WTC11 (cell line): Measurements from ENCODE around the gene HNRNPUL1. TPM values are rescaled to one million over a fixed set of nuclear protein-coding genes. Genes with fewer than 3 reads are reported as not detected.

Experiments used
- ATAC-seq: fragments of 200-7000 bp; cut with Tn5 transposase; 2 replicates; pipeline ENCODE4 v1.10.0; 2021; ENCODE audit warnings: mild to moderate bottlenecking, moderate library complexity
- CTCF ChIA-PET: fragments of 300-600 bp; sonication (Branson Sonifier 250); formaldehyde crosslinking; loops from one replicate; lab custom pipeline; 2021; ENCODE audit warnings: antibody characterized with exemption; lab: Charles Lee
- POLR2A ChIA-PET: fragments of 350-600 bp; sonication (Branson Sonifier 250); formaldehyde crosslinking; loops from one replicate; lab custom pipeline; 2021; ENCODE audit warnings: antibody characterized with exemption; lab: Charles Lee
- DNase-seq: peaks from one replicate; pipeline ENCODE4 v3.0.0; 2021; ENCODE audit warnings: low spot score
- H3K27ac Mint-ChIP-seq: 2 replicates; pipeline ENCODE4 v1.8.0; 2021; ENCODE audit warnings: mixed read lengths
- H3K27me3 Mint-ChIP-seq: 2 replicates; pipeline ENCODE4 v1.8.0; 2021; ENCODE audit warnings: low read depth, mild to moderate bottlenecking, moderate library complexity, mixed read lengths
- H3K36me3 Mint-ChIP-seq: 2 replicates; pipeline ENCODE4 v1.8.0; 2021; ENCODE audit warnings: mixed read lengths
- H3K4me1 Mint-ChIP-seq: 2 replicates; pipeline ENCODE4 v1.8.0; 2022; ENCODE audit warnings: mixed read lengths
- H3K4me3 Mint-ChIP-seq: 2 replicates; pipeline ENCODE4 v1.8.0; 2021; ENCODE audit warnings: mild to moderate bottlenecking, moderate library complexity, mixed read lengths
- H3K9me3 Mint-ChIP-seq: 2 replicates; pipeline ENCODE4 v1.8.0; 2021; ENCODE audit warnings: mixed read lengths
- CBFB ChIP-seq: sonication (generic); formaldehyde crosslinking; IDR thresholded peaks from 2 replicates; pipeline ENCODE4 v1.8.1; 2022; ENCODE audit warnings: mild to moderate bottlenecking, low read depth, missing genetic modification reagents
- EMX1 ChIP-seq: fragments of 250-450 bp; sonication (Bioruptor Pico); IDR thresholded peaks from 2 replicates; pipeline ENCODE4 v1.8.0; 2021; ENCODE audit warnings: mild to moderate bottlenecking
- FOXK1 ChIP-seq: sonication (generic); formaldehyde crosslinking; IDR thresholded peaks from 2 replicates; pipeline ENCODE4 v1.8.0; 2022; ENCODE audit warnings: mild to moderate bottlenecking, moderate library complexity, missing genetic modification reagents
- MXD4 ChIP-seq: fragments of 250-450 bp; sonication (Bioruptor Pico); IDR thresholded peaks from 2 replicates; pipeline ENCODE4 v1.8.0; 2021; ENCODE audit warnings: mild to moderate bottlenecking, moderate library complexity, borderline replicate concordance
- MYBL2 ChIP-seq: sonication (generic); formaldehyde crosslinking; IDR thresholded peaks from 2 replicates; pipeline ENCODE4 v1.8.1; 2023; ENCODE audit warnings: mild to moderate bottlenecking, moderate library complexity, missing genetic modification reagents
- NR1H2 ChIP-seq: sonication (generic); formaldehyde crosslinking; IDR thresholded peaks from 2 replicates; pipeline ENCODE4 v1.9.0; 2021; ENCODE audit warnings: mild to moderate bottlenecking, moderate library complexity, missing genetic modification reagents
- SMAD3 ChIP-seq: sonication (generic); formaldehyde crosslinking; IDR thresholded peaks from 2 replicates; pipeline ENCODE4 v1.8.0; 2022; ENCODE audit warnings: missing genetic modification reagents, mild to moderate bottlenecking, borderline replicate concordance
- TEAD4 ChIP-seq: sonication (generic); formaldehyde crosslinking; IDR thresholded peaks from 2 replicates; pipeline ENCODE4 v1.8.0; 2022; ENCODE audit warnings: mild to moderate bottlenecking, missing genetic modification reagents
- ZNF219 ChIP-seq: sonication (generic); formaldehyde crosslinking; IDR thresholded peaks from 2 replicates; pipeline ENCODE4 v1.8.0; 2023; ENCODE audit warnings: missing genetic modification reagents, mild to moderate bottlenecking, borderline replicate concordance
- ZNF232 ChIP-seq: sonication (generic); formaldehyde crosslinking; IDR thresholded peaks from 2 replicates; pipeline ENCODE4 v1.8.0; 2022; ENCODE audit warnings: mild to moderate bottlenecking, missing genetic modification reagents
- ZNF317 ChIP-seq: sonication (generic); formaldehyde crosslinking; IDR thresholded peaks from 2 replicates; pipeline ENCODE4 v1.8.1; 2023; ENCODE audit warnings: low read depth, mild to moderate bottlenecking, moderate library complexity, missing genetic modification reagents, borderline replicate concordance
- ZNF423 ChIP-seq: fragments of 250-450 bp; sonication (Bioruptor Pico); IDR thresholded peaks from 2 replicates; pipeline ENCODE4 v2.1.2; 2022; ENCODE audit warnings: mild to moderate bottlenecking, moderate library complexity
- total RNA-seq: library from RNA; stranded (reverse); gene quantifications from 3 replicates; pipeline ENCODE4 v1.2.3, GENCODE V29; 2021
- TF ChIP-seq, protein P1 (sequence below): sonication (generic); formaldehyde crosslinking; IDR thresholded peaks from 2 replicates; pipeline ENCODE4 v1.8.1; 2022; ENCODE audit warnings: missing genetic modification reagents, borderline replicate concordance
- TF ChIP-seq, protein P2 (sequence below): sonication (generic); formaldehyde crosslinking; IDR thresholded peaks from 2 replicates; pipeline ENCODE4 v1.8.1; 2023; ENCODE audit warnings: mild to moderate bottlenecking, missing genetic modification reagents, moderate library complexity
- TF ChIP-seq, protein P3 (sequence below): sonication (generic); formaldehyde crosslinking; IDR thresholded peaks from 2 replicates; pipeline ENCODE4 v1.8.1; 2023; ENCODE audit warnings: mild to moderate bottlenecking, missing genetic modification reagents
- TF ChIP-seq, protein P4 (sequence below): sonication (generic); formaldehyde crosslinking; IDR thresholded peaks from 2 replicates; pipeline ENCODE4 v1.8.0; 2023; ENCODE audit warnings: mild to moderate bottlenecking, missing genetic modification reagents
- TF ChIP-seq, protein P5 (sequence below): fragments of 200-600 bp; IDR thresholded peaks from 2 replicates; pipeline ENCODE4 v1.8.0; 2022; ENCODE audit warnings: antibody characterized with exemption
- TF ChIP-seq, protein P6 (sequence below): sonication (generic); formaldehyde crosslinking; IDR thresholded peaks from 2 replicates; pipeline ENCODE4 v1.8.1; 2023; ENCODE audit warnings: mild to moderate bottlenecking, missing genetic modification reagents, borderline replicate concordance

Gene HNRNPUL1
- total RNA-seq, 1 experiment from 2014 or later: 282 TPM

DNA sequence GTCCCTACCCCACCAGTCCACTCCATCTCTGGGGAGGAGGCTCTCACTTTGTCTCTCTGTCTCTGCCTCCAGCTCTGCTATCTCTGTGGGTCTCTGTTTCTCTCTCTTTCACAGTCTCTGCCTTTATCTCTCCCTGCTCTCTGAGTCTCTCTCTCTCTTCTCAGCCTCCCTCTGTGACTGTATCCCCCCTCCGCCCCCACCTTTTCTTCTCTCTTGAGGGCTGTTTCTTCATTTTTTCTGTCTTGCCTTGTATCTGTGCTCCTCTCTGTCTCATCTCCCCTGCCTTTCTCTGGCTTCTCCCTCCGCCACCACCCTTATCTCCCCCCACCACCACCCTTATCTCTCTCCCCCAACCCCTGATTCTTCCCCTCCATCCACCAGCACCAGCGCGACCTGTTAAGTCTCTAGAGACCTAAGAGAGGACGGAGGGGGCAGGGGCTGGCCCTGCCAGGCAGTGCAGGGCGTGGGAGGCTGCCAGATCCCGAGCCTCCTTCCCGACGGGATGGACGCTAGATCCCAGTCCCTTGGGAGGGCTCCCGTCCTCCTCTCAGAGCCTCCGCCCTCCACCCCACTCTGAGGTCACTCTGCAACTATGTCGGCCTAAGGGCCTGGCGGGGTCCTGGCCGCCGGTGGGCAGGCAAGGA lies 44.1 kb upstream of the HNRNPUL1 start:
- TF ChIP-seq, protein P1, sequence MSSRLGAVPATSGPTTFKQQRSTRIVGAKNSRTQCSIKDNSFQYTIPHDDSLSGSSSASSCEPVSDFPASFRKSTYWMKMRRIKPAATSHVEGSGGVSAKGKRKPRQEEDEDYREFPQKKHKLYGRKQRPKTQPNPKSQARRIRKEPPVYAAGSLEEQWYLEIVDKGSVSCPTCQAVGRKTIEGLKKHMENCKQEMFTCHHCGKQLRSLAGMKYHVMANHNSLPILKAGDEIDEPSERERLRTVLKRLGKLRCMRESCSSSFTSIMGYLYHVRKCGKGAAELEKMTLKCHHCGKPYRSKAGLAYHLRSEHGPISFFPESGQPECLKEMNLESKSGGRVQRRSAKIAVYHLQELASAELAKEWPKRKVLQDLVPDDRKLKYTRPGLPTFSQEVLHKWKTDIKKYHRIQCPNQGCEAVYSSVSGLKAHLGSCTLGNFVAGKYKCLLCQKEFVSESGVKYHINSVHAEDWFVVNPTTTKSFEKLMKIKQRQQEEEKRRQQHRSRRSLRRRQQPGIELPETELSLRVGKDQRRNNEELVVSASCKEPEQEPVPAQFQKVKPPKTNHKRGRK (CRISPR knock-in tag): no peak
- no peak for TF ChIP-seq ZNF317 (CRISPR knock-in tag)
- TF ChIP-seq ZNF219 (CRISPR knock-in tag): no peak
- no peak for TF ChIP-seq CBFB (CRISPR knock-in tag)
- no peak for TF ChIP-seq MYBL2
- TF ChIP-seq, protein P2, sequence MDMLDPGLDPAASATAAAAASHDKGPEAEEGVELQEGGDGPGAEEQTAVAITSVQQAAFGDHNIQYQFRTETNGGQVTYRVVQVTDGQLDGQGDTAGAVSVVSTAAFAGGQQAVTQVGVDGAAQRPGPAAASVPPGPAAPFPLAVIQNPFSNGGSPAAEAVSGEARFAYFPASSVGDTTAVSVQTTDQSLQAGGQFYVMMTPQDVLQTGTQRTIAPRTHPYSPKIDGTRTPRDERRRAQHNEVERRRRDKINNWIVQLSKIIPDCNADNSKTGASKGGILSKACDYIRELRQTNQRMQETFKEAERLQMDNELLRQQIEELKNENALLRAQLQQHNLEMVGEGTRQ (CRISPR knock-in tag): no peak
- TF ChIP-seq EMX1 (CRISPR knock-in tag): no peak
- TF ChIP-seq ZNF232: no peak
- TF ChIP-seq NR1H2 (CRISPR knock-in tag): no peak
- TF ChIP-seq, all 79 proteins: peak for 0
- peak overlapping the region; percentile 78 for H3K4me3 Mint-ChIP-seq
- ATAC-seq: no peak
- no peak for DNase-seq
- no peaks in the 10 kb centered on the region for H3K27me3 Mint-ChIP-seq
- ChIA-PET CTCF (interaction anchor here (1.6 to 4.2 kb wide), 2 partner anchors 16 to 42 kb away, joined by 6 to 24 read pairs; no protein-coding TSS in a partner anchor), POLR2A (interaction anchor here (1.0 kb wide), 1 partner anchor 144 kb away, joined by 3 read pairs; the partner anchor contains the start of gene B9D2)
- peaks cover 9% of the 10 kb centered on the region for H3K36me3 Mint-ChIP-seq
- H3K27ac Mint-ChIP-seq: no peak overlapping the region
- H3K4me1 Mint-ChIP-seq: peaks cover 51% of the 10 kb centered on the region
- H3K9me3 Mint-ChIP-seq: no peaks in the 10 kb centered on the region

DNA sequence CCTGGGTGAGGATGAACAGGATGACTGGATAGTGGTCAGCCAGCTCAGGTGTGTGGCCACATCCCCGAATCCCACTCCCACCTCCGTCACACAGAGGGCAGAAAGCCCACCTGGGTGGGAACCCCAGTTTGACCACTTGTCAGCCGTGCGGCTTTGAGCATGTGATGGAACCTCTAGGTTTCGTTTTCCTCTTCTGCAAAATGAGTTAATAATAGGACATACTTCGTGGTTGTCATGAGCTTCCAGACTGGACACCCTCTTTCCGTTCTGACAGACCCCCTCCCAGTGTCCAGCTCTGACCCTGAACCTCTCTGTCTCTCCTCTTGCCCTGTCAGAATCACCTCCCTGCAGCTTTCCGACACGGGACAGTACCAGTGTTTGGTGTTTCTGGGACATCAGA lies 43.4 kb upstream of the HNRNPUL1 start:
- no peaks in the 10 kb centered on the region for H3K9me3 Mint-ChIP-seq
- CTCF ChIA-PET: interaction anchor here (1.6 to 4.2 kb wide), 2 partner anchors 17 to 41 kb away, joined by 6 to 24 read pairs; no protein-coding TSS in a partner anchor
- ATAC-seq (no peak), DNase-seq (no peak)
- peaks cover 9% of the 10 kb centered on the region for H3K36me3 Mint-ChIP-seq
- no peaks in the 10 kb centered on the region for H3K27me3 Mint-ChIP-seq
- peaks cover 58% of the 10 kb centered on the region for H3K4me1 Mint-ChIP-seq
- POLR2A ChIA-PET: interaction anchor here (1.0 kb wide), 1 partner anchor 143 kb away, joined by 3 read pairs; the partner anchor contains the start of gene B9D2
- no peak for TF ChIP-seq MXD4 (CRISPR knock-in tag)
- TF ChIP-seq SMAD3 (CRISPR knock-in tag): no peak
- TF ChIP-seq, protein P3, sequence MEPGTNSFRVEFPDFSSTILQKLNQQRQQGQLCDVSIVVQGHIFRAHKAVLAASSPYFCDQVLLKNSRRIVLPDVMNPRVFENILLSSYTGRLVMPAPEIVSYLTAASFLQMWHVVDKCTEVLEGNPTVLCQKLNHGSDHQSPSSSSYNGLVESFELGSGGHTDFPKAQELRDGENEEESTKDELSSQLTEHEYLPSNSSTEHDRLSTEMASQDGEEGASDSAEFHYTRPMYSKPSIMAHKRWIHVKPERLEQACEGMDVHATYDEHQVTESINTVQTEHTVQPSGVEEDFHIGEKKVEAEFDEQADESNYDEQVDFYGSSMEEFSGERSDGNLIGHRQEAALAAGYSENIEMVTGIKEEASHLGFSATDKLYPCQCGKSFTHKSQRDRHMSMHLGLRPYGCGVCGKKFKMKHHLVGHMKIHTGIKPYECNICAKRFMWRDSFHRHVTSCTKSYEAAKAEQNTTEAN (CRISPR knock-in tag): no peak
- TF ChIP-seq TEAD4 (CRISPR knock-in tag): no peak
- TF ChIP-seq, protein P4, sequence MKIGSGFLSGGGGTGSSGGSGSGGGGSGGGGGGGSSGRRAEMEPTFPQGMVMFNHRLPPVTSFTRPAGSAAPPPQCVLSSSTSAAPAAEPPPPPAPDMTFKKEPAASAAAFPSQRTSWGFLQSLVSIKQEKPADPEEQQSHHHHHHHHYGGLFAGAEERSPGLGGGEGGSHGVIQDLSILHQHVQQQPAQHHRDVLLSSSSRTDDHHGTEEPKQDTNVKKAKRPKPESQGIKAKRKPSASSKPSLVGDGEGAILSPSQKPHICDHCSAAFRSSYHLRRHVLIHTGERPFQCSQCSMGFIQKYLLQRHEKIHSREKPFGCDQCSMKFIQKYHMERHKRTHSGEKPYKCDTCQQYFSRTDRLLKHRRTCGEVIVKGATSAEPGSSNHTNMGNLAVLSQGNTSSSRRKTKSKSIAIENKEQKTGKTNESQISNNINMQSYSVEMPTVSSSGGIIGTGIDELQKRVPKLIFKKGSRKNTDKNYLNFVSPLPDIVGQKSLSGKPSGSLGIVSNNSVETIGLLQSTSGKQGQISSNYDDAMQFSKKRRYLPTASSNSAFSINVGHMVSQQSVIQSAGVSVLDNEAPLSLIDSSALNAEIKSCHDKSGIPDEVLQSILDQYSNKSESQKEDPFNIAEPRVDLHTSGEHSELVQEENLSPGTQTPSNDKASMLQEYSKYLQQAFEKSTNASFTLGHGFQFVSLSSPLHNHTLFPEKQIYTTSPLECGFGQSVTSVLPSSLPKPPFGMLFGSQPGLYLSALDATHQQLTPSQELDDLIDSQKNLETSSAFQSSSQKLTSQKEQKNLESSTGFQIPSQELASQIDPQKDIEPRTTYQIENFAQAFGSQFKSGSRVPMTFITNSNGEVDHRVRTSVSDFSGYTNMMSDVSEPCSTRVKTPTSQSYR (CRISPR knock-in tag): no peak
- TF ChIP-seq ZNF423 (CRISPR knock-in tag): no peak
- no peak for TF ChIP-seq FOXK1 (CRISPR knock-in tag)
- TF ChIP-seq, protein P5, sequence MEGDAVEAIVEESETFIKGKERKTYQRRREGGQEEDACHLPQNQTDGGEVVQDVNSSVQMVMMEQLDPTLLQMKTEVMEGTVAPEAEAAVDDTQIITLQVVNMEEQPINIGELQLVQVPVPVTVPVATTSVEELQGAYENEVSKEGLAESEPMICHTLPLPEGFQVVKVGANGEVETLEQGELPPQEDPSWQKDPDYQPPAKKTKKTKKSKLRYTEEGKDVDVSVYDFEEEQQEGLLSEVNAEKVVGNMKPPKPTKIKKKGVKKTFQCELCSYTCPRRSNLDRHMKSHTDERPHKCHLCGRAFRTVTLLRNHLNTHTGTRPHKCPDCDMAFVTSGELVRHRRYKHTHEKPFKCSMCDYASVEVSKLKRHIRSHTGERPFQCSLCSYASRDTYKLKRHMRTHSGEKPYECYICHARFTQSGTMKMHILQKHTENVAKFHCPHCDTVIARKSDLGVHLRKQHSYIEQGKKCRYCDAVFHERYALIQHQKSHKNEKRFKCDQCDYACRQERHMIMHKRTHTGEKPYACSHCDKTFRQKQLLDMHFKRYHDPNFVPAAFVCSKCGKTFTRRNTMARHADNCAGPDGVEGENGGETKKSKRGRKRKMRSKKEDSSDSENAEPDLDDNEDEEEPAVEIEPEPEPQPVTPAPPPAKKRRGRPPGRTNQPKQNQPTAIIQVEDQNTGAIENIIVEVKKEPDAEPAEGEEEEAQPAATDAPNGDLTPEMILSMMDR: no peak
- TF ChIP-seq EMX1 (CRISPR knock-in tag): no peak
- TF ChIP-seq, protein P6, sequence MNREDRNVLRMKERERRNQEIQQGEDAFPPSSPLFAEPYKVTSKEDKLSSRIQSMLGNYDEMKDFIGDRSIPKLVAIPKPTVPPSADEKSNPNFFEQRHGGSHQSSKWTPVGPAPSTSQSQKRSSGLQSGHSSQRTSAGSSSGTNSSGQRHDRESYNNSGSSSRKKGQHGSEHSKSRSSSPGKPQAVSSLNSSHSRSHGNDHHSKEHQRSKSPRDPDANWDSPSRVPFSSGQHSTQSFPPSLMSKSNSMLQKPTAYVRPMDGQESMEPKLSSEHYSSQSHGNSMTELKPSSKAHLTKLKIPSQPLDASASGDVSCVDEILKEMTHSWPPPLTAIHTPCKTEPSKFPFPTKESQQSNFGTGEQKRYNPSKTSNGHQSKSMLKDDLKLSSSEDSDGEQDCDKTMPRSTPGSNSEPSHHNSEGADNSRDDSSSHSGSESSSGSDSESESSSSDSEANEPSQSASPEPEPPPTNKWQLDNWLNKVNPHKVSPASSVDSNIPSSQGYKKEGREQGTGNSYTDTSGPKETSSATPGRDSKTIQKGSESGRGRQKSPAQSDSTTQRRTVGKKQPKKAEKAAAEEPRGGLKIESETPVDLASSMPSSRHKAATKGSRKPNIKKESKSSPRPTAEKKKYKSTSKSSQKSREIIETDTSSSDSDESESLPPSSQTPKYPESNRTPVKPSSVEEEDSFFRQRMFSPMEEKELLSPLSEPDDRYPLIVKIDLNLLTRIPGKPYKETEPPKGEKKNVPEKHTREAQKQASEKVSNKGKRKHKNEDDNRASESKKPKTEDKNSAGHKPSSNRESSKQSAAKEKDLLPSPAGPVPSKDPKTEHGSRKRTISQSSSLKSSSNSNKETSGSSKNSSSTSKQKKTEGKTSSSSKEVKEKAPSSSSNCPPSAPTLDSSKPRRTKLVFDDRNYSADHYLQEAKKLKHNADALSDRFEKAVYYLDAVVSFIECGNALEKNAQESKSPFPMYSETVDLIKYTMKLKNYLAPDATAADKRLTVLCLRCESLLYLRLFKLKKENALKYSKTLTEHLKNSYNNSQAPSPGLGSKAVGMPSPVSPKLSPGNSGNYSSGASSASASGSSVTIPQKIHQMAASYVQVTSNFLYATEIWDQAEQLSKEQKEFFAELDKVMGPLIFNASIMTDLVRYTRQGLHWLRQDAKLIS (CRISPR knock-in tag): no peak
- TF ChIP-seq, all 79 proteins: peak for 0
- H3K4me3 Mint-ChIP-seq: peak overlapping the region; percentile 78; the same call in 1 of the 2 replicates
- H3K27ac Mint-ChIP-seq: no peak overlapping the region
